Epithelial cell of esophagus (primary cell): ENCODE measurements around the gene PPP1R3A.
"Not testable (repeated sequence)": the region's sequence is repeated elsewhere in the genome, so short reads cannot be mapped to it uniquely, and the experiment has no call there.

Experiments
- DNase-seq: peaks from one replicate; pipeline ENCODE4 v3.0.0; 2010; ENCODE audit warnings: low read depth
- H3K4me3 ChIP-seq: 2 replicates; pipeline ENCODE4 v1.5.1; 2011; ENCODE audit warnings: mild to moderate bottlenecking, low read length, control low read depth
- TF ChIP-seq, protein P1 (sequence below): IDR thresholded peaks from 2 replicates; pipeline ENCODE4 v1.5.1; 2011; ENCODE audit warnings: low read depth, mild to moderate bottlenecking, low read length, control low read depth, inconsistent platforms; ENCODE audit not compliant: insufficient read depth; ENCODE audit errors: missing control alignments

The PPP1R3A gene

DNA sequence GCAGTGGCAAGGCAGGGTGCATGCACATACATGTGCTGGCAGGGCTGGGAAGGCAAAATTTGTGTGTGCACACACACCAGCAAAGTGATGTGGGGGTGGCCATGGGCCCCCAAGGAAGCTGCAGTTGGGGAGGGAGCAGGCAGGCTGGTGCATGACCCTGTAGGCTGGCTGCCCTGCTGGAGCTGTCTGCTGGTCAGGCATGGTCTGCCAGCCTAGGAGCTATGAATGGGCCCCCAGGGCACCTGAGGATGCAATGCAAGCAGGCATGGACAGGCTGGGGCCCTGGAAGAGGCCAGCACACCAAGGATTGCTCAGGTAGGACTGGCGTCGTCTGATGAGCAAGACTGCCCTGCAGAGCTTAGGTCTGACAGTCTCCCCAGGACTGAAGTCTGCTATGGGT is 18.2 kb upstream of the PPP1R3A start:
- H3K4me3 ChIP-seq = no peak overlapping the region
- TF ChIP-seq, protein P1, sequence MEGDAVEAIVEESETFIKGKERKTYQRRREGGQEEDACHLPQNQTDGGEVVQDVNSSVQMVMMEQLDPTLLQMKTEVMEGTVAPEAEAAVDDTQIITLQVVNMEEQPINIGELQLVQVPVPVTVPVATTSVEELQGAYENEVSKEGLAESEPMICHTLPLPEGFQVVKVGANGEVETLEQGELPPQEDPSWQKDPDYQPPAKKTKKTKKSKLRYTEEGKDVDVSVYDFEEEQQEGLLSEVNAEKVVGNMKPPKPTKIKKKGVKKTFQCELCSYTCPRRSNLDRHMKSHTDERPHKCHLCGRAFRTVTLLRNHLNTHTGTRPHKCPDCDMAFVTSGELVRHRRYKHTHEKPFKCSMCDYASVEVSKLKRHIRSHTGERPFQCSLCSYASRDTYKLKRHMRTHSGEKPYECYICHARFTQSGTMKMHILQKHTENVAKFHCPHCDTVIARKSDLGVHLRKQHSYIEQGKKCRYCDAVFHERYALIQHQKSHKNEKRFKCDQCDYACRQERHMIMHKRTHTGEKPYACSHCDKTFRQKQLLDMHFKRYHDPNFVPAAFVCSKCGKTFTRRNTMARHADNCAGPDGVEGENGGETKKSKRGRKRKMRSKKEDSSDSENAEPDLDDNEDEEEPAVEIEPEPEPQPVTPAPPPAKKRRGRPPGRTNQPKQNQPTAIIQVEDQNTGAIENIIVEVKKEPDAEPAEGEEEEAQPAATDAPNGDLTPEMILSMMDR = no peak
- peak; percentile 83 for DNase-seq

DNA sequence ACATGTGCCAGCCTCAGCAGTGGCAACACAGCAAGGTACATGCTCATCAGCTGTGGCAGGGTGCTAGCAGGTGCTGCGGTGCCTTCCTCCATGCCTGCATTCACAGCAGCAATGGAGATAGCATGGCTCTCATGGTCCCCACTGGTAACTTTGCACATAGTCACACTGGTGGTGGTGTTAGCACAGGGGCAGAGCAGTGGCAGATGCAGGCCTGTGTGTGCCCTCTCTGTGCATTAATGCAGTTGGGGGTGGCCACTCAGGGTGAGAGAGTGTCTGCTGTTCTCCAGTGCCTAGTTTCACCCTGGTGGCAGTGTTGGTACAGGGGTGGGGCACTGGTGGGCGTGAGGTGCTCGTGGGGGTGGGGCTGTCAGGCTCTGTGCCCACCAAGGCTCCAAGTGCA is 17.7 kb upstream of the PPP1R3A start:
- TF ChIP-seq, protein P1 = no peak
- H3K4me3 ChIP-seq = no peak overlapping the region
- no peak for DNase-seq

DNA sequence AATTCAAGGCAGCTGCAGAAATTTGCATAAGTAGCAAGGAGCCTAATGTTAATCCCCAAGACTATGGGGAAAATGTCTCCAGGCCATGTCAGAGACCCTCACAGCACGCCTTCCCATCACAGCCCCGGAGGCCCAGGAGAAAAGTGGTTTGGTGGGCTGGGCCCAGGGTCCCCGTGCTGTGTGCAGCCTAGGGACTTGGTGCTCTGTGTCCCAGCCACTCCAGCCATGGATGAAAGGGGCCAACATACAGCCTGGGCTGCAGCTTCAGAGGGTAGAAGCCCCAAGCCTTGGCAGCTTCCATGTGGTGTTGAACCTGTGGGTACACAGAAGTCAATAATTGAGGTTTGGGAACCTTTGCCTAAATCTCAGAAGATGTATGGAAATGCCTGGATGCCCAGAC is 10.6 kb upstream of the PPP1R3A start:
- DNase-seq, H3K4me3 ChIP-seq: not testable (repeated sequence)

DNA sequence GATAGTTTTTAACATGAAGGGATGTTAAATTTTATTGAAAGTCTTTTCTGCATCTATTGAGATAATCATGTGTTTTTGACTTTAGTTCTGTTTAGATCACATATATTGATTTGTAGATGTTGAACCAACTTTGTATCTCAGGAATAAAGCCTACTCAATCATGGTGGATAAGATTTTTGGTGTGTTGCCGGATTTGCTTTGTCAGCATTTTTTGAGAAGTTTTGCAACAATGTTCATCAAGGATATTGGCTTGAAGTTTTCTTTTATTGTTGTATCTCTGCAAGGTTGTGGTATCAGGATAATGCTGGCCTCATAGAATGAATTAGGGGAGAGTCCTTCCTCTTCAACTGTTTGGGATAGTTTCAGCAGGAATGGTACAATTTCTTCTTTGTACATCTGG is 9.3 kb upstream of the PPP1R3A start:
- no peak for DNase-seq
- no peak overlapping the region for H3K4me3 ChIP-seq
- TF ChIP-seq, protein P1 = no peak

DNA sequence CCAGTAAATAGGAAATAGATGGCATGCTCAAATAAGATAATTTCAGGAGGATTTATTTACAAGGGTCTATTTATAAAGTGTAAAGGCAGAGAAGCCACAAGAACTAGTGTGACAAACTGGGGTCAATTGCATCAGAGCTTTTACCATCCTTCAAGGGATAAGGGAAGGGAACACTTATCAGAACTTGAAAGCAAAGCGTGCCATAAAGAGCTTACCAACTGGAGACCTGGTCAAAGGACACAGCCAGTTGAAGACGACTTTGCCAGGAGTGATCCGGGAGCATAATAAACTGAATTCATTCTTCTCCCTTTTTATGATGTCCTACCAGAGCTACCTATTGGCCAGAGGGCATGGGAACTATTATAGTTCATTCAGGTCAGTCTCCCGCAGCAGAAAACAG is 3.2 kb upstream of the PPP1R3A start:
- DNase-seq = no peak
- no peak overlapping the region for H3K4me3 ChIP-seq
- TF ChIP-seq, protein P1 = no peak

DNA sequence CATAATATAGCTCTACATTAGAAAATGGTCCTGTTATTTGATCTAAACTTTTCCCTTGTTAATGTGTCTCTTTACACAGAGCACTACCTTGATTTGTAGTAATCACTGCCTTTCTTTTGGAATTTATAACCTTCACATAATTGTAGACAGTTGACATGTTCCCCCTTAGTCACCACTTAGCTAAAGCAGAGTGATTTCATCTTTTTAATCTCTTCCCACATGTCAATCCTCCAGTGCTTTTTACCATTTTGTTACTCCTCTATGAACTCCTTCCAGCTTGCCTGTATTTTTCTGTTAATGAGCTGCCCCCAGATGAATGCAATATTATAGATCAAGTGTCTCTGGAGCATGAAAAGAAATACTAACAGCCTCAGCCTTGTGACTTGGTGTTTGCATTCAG is 2.6 kb upstream of the PPP1R3A start:
- TF ChIP-seq, protein P1 = no peak
- peak; percentile 2 for DNase-seq
- no peak overlapping the region for H3K4me3 ChIP-seq

DNA sequence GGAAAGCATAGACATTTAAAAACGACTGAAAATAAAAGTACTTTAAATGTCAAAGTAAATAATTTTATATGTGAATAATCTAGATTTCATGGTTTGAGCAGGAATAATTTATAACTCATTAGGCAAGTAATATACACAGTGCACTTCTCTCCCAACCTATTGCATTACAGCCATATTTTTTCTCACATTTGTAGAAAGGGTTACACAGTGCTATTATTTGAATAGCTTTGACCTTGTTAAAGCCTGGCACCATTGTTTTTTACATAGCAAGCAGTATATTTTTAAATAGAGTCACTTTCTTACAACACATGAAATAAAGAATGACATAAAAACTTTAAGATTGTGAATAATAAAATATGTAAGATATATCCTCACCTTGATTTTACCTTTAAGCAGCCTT is 969 bp downstream of the PPP1R3A start:
- DNase-seq = no peak
- H3K4me3 ChIP-seq = no peak overlapping the region
- TF ChIP-seq, protein P1 = no peak

DNA sequence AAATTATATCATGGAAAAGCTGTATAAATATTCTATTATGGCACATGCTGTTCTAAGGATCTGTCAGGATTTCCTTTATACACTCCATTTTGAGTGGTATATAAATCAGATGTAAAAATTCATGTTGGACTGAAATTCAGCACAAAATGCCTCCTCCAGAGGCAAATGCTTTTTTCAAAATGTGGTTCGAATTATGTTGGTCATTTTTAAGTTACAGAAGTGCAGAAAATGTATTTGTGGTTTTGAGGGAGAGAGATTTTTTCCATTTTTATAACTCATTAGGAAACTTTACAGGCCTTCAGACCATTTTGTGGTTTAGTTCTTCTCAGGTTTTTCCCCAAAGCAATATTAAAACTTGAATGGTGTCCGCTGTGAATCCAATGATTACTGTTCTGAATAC is 2.9 kb downstream of the PPP1R3A start:
- H3K4me3 ChIP-seq = no peak overlapping the region
- DNase-seq = no peak
- TF ChIP-seq, protein P1 = no peak
